ENCODE results near the gene PLEKHG1. TPM values are rescaled to one million over a fixed set of nuclear protein-coding genes. Genes with fewer than 3 reads are reported as not detected.

The PLEKHG1 gene
- total and polyA plus RNA-seq, 2 of the 13 experiments (the other 11 are each of a cell fraction or from before 2014, with no cell fraction given): 0.03 to 0.04 TPM

DNA sequence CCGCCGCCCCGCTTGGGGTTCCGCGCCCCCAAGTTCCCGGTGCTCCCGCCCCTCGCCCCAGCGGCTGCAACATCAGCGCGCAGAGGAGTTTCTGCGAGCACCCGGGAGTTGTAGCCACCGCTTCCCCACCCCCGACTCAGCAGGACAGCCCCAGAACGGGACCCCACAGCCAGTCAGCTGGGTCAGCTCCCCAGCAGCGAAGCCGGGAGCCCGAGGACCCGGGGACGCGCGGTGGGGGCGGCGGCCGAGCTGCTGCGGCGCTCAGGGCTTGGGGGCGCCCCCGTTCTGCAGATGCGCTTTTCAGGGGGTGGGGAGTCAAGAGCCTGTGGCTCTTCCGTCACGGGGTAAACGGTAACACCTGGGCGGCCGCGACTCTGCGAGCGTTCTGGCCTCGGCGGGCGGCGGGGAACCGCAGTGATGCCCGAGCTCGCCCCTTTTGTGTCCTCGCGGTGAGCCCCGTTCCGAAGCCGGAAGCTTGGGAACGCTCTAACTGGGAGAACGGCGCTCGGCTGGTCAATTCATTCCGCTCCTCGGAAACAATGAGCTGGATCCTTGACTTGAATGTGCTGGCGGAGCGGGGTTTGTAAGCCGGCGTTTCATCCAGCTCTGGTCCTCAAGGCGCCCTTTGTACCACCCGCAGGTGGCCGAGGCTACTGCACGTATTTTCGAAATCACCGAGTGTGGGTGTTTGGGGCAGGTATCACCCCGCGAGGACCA lies 774 bp downstream of the PLEKHG1 start (continued):
- TF ChIP-seq, protein P1, sequence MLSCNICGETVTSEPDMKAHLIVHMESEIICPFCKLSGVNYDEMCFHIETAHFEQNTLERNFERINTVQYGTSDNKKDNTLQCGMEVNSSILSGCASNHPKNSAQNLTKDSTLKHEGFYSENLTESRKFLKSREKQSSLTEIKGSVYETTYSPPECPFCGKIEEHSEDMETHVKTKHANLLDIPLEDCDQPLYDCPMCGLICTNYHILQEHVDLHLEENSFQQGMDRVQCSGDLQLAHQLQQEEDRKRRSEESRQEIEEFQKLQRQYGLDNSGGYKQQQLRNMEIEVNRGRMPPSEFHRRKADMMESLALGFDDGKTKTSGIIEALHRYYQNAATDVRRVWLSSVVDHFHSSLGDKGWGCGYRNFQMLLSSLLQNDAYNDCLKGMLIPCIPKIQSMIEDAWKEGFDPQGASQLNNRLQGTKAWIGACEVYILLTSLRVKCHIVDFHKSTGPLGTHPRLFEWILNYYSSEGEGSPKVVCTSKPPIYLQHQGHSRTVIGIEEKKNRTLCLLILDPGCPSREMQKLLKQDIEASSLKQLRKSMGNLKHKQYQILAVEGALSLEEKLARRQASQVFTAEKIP (CRISPR knock-in tag; IDR thresholded peaks at IDR 0.05; ENCODE audit: borderline replicate concordance): no peak
- TF ChIP-seq ZNF768 (CRISPR knock-in tag; IDR thresholded peaks at IDR 0.05) (0 out of 2 replicates have a peak, but pooled peaks have one; percentile 7), ZSCAN31 (CRISPR knock-in tag; IDR thresholded peaks at IDR 0.05; ENCODE audit: low read depth) (no peak), ZNF777 (CRISPR knock-in tag; IDR thresholded peaks at IDR 0.05) (peak; percentile 66; the same call in 1 of the 2 replicates), NFYB (CRISPR knock-in tag; IDR thresholded peaks at IDR 0.05) (no peak), TBX2 (CRISPR knock-in tag; IDR thresholded peaks at IDR 0.05; ENCODE audit: borderline replicate concordance) (0 out of 2 replicates have a peak, but pooled peaks have one; percentile 19), RAD21 (CRISPR knock-in tag; IDR thresholded peaks at IDR 0.05) (peak; percentile 52), NFE2 (CRISPR knock-in tag; IDR thresholded peaks at IDR 0.05) (no peak), YEATS4 (CRISPR knock-in tag; IDR thresholded peaks at IDR 0.05; ENCODE audit: borderline replicate concordance) (0 out of 2 replicates have a peak, but pooled peaks have one; percentile 17), HDAC1 (CRISPR knock-in tag; IDR thresholded peaks at IDR 0.05) (peak; percentile 21; the same call in 1 of the 2 replicates), ZNF670 (CRISPR knock-in tag; IDR thresholded peaks at IDR 0.05; ENCODE audit: borderline replicate concordance) (peak; percentile 51; the same call in 1 of the 2 replicates), GLI4 (CRISPR knock-in tag; IDR thresholded peaks at IDR 0.05; ENCODE audit: borderline replicate concordance) (no peak), ZMYM4 (CRISPR knock-in tag; IDR thresholded peaks at IDR 0.05) (0 out of 2 replicates have a peak, but pooled peaks have one; percentile 40), ZNF547 (CRISPR knock-in tag; IDR thresholded peaks at IDR 0.05) (peak; percentile 55), CCDC6 (CRISPR knock-in tag; IDR thresholded peaks at IDR 0.05) (0 out of 2 replicates have a peak, but pooled peaks have one; percentile 37), NFIB (CRISPR knock-in tag; IDR thresholded peaks at IDR 0.05; ENCODE audit: borderline replicate concordance) (0 out of 2 replicates have a peak, but pooled peaks have one; percentile 52), ZNF180 (CRISPR knock-in tag; IDR thresholded peaks at IDR 0.05; ENCODE audit: borderline replicate concordance, low read depth) (no peak)
- TF ChIP-seq, protein P2, sequence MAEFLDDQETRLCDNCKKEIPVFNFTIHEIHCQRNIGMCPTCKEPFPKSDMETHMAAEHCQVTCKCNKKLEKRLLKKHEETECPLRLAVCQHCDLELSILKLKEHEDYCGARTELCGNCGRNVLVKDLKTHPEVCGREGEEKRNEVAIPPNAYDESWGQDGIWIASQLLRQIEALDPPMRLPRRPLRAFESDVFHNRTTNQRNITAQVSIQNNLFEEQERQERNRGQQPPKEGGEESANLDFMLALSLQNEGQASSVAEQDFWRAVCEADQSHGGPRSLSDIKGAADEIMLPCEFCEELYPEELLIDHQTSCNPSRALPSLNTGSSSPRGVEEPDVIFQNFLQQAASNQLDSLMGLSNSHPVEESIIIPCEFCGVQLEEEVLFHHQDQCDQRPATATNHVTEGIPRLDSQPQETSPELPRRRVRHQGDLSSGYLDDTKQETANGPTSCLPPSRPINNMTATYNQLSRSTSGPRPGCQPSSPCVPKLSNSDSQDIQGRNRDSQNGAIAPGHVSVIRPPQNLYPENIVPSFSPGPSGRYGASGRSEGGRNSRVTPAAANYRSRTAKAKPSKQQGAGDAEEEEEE (CRISPR knock-in tag; IDR thresholded peaks at IDR 0.05; ENCODE audit: borderline replicate concordance): no peak
- TF ChIP-seq, protein P3, sequence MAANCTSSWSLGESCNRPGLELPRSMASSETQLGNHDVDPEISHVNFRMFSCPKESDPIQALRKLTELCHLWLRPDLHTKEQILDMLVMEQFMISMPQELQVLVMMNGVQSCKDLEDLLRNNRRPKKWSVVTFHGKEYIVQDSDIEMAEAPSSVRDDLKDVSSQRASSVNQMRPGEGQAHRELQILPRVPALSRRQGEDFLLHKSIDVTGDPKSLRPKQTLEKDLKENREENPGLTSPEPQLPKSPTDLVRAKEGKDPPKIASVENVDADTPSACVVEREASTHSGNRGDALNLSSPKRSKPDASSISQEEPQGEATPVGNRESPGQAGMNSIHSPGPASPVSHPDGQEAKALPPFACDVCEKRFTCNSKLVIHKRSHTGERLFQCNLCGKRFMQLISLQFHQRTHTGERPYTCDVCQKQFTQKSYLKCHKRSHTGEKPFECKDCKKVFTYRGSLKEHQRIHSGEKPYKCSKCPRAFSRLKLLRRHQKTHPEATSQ (CRISPR knock-in tag; IDR thresholded peaks at IDR 0.05; ENCODE audit: borderline replicate concordance): 0 out of 2 replicates have a peak, but pooled peaks have one; percentile 36
- TF ChIP-seq, protein P4, sequence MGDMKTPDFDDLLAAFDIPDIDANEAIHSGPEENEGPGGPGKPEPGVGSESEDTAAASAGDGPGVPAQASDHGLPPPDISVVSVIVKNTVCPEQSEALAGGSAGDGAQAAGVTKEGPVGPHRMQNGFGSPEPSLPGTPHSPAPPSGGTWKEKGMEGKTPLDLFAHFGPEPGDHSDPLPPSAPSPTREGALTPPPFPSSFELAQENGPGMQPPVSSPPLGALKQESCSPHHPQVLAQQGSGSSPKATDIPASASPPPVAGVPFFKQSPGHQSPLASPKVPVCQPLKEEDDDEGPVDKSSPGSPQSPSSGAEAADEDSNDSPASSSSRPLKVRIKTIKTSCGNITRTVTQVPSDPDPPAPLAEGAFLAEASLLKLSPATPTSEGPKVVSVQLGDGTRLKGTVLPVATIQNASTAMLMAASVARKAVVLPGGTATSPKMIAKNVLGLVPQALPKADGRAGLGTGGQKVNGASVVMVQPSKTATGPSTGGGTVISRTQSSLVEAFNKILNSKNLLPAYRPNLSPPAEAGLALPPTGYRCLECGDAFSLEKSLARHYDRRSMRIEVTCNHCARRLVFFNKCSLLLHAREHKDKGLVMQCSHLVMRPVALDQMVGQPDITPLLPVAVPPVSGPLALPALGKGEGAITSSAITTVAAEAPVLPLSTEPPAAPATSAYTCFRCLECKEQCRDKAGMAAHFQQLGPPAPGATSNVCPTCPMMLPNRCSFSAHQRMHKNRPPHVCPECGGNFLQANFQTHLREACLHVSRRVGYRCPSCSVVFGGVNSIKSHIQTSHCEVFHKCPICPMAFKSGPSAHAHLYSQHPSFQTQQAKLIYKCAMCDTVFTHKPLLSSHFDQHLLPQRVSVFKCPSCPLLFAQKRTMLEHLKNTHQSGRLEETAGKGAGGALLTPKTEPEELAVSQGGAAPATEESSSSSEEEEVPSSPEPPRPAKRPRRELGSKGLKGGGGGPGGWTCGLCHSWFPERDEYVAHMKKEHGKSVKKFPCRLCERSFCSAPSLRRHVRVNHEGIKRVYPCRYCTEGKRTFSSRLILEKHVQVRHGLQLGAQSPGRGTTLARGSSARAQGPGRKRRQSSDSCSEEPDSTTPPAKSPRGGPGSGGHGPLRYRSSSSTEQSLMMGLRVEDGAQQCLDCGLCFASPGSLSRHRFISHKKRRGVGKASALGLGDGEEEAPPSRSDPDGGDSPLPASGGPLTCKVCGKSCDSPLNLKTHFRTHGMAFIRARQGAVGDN (CRISPR knock-in tag; IDR thresholded peaks at IDR 0.05): peak; percentile 54; the same call in 1 of the 2 replicates

All from HepG2 (cell line).